Lung (tissue), 12 donors: ENCODE measurements around the gene NECAB3. TPM values are rescaled to one million over a fixed set of nuclear protein-coding genes. Genes with fewer than 3 reads are reported as not detected.

Experiments used
- ATAC-seq: fragments of 200-7000 bp; cut with Tn5 transposase; one replicate; pipeline ENCODE4 v1.9.1; 2020; ENCODE audit warnings: moderate number of reproducible peaks; ENCODE audit not compliant: insufficient read depth, low FRiP score
- DNase-seq, 3 donors: peaks; one replicate each; pipeline ENCODE4 v3.0.0-alpha.2; 2013 to 2017
- H3K27ac ChIP-seq, 2 donors: one replicate each; pipeline ENCODE4 v1.5.1; 2013; ENCODE audit warnings: mild to moderate bottlenecking in 2 of 2, moderate library complexity in 2 of 2, control low read depth in 1 of 2, inconsistent platforms in 1 of 2, low read depth in 1 of 2, low read length in 1 of 2
- H3K27me3 ChIP-seq, 3 donors: one replicate each; pipeline ENCODE4 v1.5.1; 2013; ENCODE audit warnings: low read length in 2 of 3; ENCODE audit not compliant: control insufficient read depth in 3 of 3, insufficient read depth in 3 of 3
- H3K36me3 ChIP-seq, 4 donors: one replicate each; pipeline ENCODE4 v1.5.1; 2013; ENCODE audit warnings: low read length in 4 of 4, mild to moderate bottlenecking in 1 of 4, moderate library complexity in 1 of 4; ENCODE audit not compliant: control insufficient read depth in 4 of 4, insufficient read depth in 4 of 4
- H3K4me1 ChIP-seq, 5 donors: one replicate each; pipeline ENCODE4 v1.5.1; 2013; ENCODE audit warnings: low read length in 5 of 5, mild to moderate bottlenecking in 2 of 5, moderate library complexity in 1 of 5; ENCODE audit not compliant: control insufficient read depth in 5 of 5, insufficient read depth in 5 of 5
- H3K4me3 ChIP-seq: one replicate; pipeline ENCODE4 v1.5.1; 2013; ENCODE audit warnings: mild to moderate bottlenecking, control low read depth, moderate library complexity
- H3K9ac ChIP-seq, 2 donors: one replicate each; pipeline ENCODE4 v1.5.1; 2013; ENCODE audit warnings: low read length in 2 of 2, control low read depth in 1 of 2; ENCODE audit not compliant: insufficient read depth in 1 of 2
- H3K9me3 ChIP-seq, 4 donors: one replicate each; pipeline ENCODE4 v1.5.1; 2013; ENCODE audit warnings: low read length in 3 of 4, mild to moderate bottlenecking in 1 of 4, moderate library complexity in 1 of 4; ENCODE audit not compliant: control insufficient read depth in 4 of 4, insufficient read depth in 3 of 4
- WGBS, 2 donors: extraction: QIAGEN DNeasy Blood & Tissue Kit; methylation state at CpG; one replicate each; pipeline ENCODE4 v1.1.7; 2013; 5-methylcytosine and 5-hydroxymethylcytosine counted together
- polyA plus RNA-seq, 2 donors: library from polyadenylated mRNA; stranded (reverse); fragments of 200-250 nt; gene quantifications; one replicate each; pipeline ENCODE4 v1.2.1, GENCODE V29; 2013
- total RNA-seq, 2 donors: library from RNA; depleted of rRNA in 1 of 2; stranded (reverse); fragments of >200 nt in 1 of 2; gene quantifications; one replicate each; pipeline ENCODE4 v1.2.1, GENCODE V29; 2014 to 2021
- TF ChIP-seq, protein P1 (sequence below): IDR thresholded peaks from 2 replicates; pipeline ENCODE4 v1.5.1; 2012; ENCODE audit warnings: mild to moderate bottlenecking; ENCODE audit errors: control extremely low read depth, extremely low read depth
- donor health status: control.
- donor health status: control.
- donor health status: Bipolar disorder and iron deficiency.
- donor health status: healthy.
- donor health status: DM: yes; HTN: yes; CAD: no.

The NECAB3 gene
- total and polyA plus RNA-seq, 4 donors, result 21.2 to 127 (median 72.2) TPM

DNA sequence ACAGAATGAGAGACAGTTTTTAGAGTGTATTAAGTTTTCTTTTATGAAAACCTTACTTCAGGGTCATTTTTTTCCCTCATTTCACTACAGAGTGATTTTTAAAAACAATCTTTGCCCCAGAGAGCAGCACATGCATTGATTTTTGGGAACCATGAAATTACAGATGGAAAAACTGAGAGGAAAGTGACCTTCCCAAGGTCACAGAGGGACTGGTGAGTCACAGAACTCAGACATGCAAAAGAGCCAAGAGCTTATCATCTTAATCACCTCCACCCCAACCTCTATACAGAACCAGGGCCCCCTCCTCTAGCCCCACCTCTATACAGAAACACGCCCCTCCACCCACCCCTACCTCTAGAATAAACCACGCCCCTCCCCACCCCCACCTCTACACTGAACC is 35.2 kb upstream of the NECAB3 start:
- Histone ChIP-seq H3K4me1 (peaks cover 0 to 13% (median 0%) of the 10 kb centered on the region in 5 donors), H3K4me3 (no peak overlapping the region), H3K9me3 (no peaks in the 10 kb centered on the region), H3K27me3 (no peaks in the 10 kb centered on the region), H3K27ac (no peak overlapping the region), H3K9ac (no peak overlapping the region), H3K36me3 (peaks cover 5 to 29% (median 18%) of the 10 kb centered on the region in 4 donors)
- no peak for ATAC-seq
- no peak for DNase-seq
- TF ChIP-seq, protein P1, sequence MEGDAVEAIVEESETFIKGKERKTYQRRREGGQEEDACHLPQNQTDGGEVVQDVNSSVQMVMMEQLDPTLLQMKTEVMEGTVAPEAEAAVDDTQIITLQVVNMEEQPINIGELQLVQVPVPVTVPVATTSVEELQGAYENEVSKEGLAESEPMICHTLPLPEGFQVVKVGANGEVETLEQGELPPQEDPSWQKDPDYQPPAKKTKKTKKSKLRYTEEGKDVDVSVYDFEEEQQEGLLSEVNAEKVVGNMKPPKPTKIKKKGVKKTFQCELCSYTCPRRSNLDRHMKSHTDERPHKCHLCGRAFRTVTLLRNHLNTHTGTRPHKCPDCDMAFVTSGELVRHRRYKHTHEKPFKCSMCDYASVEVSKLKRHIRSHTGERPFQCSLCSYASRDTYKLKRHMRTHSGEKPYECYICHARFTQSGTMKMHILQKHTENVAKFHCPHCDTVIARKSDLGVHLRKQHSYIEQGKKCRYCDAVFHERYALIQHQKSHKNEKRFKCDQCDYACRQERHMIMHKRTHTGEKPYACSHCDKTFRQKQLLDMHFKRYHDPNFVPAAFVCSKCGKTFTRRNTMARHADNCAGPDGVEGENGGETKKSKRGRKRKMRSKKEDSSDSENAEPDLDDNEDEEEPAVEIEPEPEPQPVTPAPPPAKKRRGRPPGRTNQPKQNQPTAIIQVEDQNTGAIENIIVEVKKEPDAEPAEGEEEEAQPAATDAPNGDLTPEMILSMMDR, result no peak
- 73 to 91% methylated on average over 2 of the region's 2 CpGs for WGBS, 2 donors

DNA sequence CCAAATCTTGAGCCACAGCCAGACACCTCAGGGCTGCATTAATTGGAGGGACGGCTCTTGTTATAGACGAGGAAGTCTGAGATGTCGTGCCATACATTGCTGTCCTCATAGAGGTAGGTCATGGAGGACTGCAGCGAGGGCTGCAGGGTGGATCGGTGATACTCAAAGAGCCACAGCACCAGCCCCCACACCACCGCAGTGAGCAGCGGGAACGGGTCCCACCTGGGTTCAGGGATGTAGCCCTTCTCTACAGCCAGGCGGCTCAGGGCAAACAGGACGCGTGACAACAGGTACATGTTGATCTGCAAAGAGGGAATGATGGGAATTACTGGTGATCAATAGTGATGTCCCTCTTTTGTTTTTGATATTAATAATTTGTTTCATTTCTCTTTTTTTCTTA is 33.4 kb upstream of the NECAB3 start:
- Histone ChIP-seq H3K27me3 (no peaks in the 10 kb centered on the region), H3K36me3 (peaks cover 5 to 19% (median 13%) of the 10 kb centered on the region in 4 donors), H3K9ac (no peak overlapping the region), H3K4me3 (no peak overlapping the region), H3K4me1 (peaks cover 0 to 13% (median 0%) of the 10 kb centered on the region in 5 donors), H3K9me3 (no peaks in the 10 kb centered on the region), H3K27ac (no peak overlapping the region)
- 92 to 96% methylated on average over 11 of the region's 11 CpGs for WGBS, 2 donors
- TF ChIP-seq, protein P1, result no peak
- DNase-seq, result no peak
- ATAC-seq, result no peak

DNA sequence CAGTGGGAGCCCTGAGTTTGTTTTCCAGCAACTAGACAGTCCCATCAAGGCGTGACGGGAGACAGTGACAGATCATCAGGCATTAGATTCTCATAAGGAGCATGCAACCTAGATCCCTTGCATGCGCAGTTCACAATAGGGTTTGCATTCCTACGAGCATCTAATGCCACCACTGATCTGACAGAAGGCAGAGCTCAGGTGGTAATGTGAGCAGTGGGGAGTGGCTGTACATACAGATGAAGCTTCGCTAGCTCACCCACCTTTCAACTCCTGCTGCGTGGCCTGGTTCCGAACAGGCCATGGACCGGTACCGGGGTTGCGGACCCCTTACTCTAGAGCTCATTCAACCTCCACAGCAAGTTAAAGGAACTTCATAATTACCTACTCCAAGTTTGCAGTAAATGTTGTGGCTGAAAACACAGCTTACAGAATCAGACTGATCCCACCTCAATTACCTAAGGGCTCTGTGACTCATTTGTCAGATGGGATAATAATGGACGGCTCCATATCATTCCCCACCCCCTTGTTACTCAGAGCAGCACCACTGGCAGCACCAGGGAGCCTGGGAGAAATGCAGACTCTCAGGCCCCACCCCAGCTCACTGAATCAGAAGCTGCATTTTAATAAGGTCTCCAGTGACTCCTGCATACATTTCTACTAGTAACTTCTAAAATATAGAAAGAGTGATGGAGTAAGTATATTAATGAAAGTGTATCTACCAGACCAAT is 30.1 kb upstream of the NECAB3 start:
- no peaks in the 10 kb centered on the region for H3K9me3 ChIP-seq
- no peak overlapping the region for H3K9ac ChIP-seq
- ATAC-seq (no peak), DNase-seq (no peak)
- no peak overlapping the region for H3K4me3 ChIP-seq
- H3K27me3 ChIP-seq, result no peaks in the 10 kb centered on the region
- peaks cover 0 to 7% (median under 1%) of the 10 kb centered on the region in 4 donors for H3K36me3 ChIP-seq
- TF ChIP-seq, protein P1, result no peak
- H3K4me1 ChIP-seq, result peaks cover 0 to 1% (median 0%) of the 10 kb centered on the region in 5 donors
- no peak overlapping the region for H3K27ac ChIP-seq
- WGBS, 2 donors, result 94 to 96% methylated on average over 11 of the region's 11 CpGs
